A375 (cell line): ENCODE measurements around the gene ARHGAP33. TPM values are rescaled to one million over a fixed set of nuclear protein-coding genes. Genes with fewer than 3 reads are reported as not detected.

Experiments
- total RNA-seq: library from RNA; depleted of rRNA; stranded (reverse); fragments of >200 nt; shearing (Covaris generic); gene quantifications from 2 replicates; pipeline ENCODE4 v1.2.3, GENCODE V29; 2014; rRNA removed

The ARHGAP33 gene, protein sequence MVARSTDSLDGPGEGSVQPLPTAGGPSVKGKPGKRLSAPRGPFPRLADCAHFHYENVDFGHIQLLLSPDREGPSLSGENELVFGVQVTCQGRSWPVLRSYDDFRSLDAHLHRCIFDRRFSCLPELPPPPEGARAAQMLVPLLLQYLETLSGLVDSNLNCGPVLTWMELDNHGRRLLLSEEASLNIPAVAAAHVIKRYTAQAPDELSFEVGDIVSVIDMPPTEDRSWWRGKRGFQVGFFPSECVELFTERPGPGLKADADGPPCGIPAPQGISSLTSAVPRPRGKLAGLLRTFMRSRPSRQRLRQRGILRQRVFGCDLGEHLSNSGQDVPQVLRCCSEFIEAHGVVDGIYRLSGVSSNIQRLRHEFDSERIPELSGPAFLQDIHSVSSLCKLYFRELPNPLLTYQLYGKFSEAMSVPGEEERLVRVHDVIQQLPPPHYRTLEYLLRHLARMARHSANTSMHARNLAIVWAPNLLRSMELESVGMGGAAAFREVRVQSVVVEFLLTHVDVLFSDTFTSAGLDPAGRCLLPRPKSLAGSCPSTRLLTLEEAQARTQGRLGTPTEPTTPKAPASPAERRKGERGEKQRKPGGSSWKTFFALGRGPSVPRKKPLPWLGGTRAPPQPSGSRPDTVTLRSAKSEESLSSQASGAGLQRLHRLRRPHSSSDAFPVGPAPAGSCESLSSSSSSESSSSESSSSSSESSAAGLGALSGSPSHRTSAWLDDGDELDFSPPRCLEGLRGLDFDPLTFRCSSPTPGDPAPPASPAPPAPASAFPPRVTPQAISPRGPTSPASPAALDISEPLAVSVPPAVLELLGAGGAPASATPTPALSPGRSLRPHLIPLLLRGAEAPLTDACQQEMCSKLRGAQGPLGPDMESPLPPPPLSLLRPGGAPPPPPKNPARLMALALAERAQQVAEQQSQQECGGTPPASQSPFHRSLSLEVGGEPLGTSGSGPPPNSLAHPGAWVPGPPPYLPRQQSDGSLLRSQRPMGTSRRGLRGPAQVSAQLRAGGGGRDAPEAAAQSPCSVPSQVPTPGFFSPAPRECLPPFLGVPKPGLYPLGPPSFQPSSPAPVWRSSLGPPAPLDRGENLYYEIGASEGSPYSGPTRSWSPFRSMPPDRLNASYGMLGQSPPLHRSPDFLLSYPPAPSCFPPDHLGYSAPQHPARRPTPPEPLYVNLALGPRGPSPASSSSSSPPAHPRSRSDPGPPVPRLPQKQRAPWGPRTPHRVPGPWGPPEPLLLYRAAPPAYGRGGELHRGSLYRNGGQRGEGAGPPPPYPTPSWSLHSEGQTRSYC
- total RNA-seq = 3.3 and 9.8 TPM in 2 replicates

DNA sequence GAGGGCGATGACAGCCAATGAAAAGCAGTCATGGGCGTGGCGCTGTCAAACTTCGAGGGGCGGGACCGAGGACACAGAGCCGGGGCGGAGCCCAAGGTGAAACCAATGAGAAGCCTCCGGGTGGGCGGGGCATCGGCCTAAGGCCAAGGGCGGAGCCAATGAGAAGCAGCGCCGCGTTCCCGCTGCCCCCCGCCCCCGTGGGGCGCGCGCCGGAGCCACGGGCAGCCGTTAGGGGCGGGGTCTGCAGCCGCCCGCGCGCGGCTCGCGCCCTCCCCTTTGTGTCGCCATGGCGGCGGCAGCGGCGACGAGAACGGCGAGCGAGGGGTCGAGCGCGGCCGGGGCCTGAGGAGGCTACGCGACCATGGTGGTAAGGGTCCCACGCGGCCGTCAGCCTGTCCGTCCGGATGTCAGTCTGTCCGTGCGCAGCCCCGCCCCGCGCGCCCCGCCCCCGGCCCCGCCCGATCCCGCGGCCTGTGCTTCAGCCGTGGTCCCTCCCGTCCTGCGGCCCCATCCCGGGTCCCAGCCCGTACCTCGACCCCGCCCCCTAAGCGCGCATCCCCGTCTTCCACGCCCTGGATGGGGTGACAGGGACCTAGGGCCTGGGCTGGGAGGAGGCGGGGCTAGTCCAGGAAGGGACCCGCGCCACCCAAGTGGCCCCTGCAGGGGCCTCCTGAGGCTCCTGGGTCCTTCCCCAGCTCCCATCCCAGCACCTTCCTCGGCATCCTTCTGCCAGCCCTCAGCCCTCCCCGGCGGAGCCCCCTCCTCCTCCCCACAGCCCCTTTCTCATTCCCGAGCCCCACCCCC lies at the start of gene ARHGAP33:
TSS of gene ARHGAP33 (plus strand) at position 267 of the 804 bp plus-strand sequence. CDS start at position 362, 95 bp downstream.

GRCh38 chr19:35742121-35742724 lies 33.1 kb upstream of the ARHGAP33 start, which contains the start of gene IGFLR1:
TSS of gene IGFLR1 (minus strand) at chr19:35742452. CDS start at chr19:35741180, 1,272 bp downstream.

GRCh38 chr19:35745328-35746086 lies 29.9 kb upstream of the ARHGAP33 start, which contains the start of the genes PSENEN and U2AF1L4:
TSS of gene PSENEN (plus strand) at chr19:35745651. CDS start at chr19:35745931, 280 bp downstream.
TSS of gene U2AF1L4 (minus strand) at chr19:35745418. CDS start at chr19:35745391, 27 bp downstream.

GRCh38 chr19:35748106-35749020 lies 27.0 kb upstream of the ARHGAP33 start, which contains the start of gene LIN37:
TSS of gene LIN37 (plus strand) at chr19:35748576. CDS start at chr19:35748725, 149 bp downstream.

DNA sequence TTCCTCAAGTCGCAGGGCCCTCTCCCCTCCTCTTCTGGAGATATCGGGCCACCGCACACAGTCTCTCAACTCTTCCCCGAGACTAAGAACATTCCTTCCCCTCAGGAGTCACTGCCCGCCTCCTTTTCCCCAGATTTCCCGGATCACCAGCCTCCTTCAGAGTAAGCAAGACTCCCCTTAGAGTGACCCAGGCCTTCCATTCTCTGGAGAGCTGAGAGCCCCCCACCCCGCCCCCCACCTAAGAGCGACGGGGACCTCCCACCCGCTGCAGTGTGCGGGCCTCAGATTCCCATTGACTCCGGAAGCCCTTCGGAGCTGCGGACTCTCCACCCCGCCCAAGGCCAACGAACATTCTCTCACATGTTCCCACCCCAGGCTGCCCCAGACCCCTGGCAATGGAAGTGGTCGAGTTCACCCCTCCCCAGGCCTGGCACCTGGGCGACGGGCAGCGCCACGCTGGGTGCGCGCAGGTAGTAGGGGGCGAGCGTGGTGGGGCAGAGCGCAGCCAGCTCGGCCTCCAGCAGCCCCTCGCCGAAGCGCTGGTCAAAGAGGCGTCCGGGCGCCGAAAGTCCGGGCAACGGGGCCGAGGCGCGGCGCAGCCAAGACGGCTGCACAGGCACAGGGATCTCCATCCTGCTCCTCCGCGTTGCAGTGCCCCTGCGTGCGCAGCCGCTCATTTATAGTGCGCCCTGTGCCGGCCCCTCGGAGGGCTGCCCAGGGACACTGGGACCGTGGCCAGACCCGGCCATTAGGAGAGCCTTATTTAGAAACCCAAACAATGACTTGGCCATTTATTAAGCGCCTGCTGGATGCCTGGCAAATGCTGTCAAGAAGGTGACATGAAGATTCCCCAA lies 18.8 kb upstream of the ARHGAP33 start, which contains the start of gene HSPB6:
TSS of gene HSPB6 (minus strand) at position 653 of the 854 bp plus-strand sequence. CDS start at position 632, 21 bp downstream.

GRCh38 chr19:35757749-35758608 lies 17.4 kb upstream of the ARHGAP33 start, which contains the start of gene PROSER3:
TSS of gene PROSER3 (plus strand) at chr19:35758176. CDS start at chr19:35758216, 40 bp downstream.

DNA sequence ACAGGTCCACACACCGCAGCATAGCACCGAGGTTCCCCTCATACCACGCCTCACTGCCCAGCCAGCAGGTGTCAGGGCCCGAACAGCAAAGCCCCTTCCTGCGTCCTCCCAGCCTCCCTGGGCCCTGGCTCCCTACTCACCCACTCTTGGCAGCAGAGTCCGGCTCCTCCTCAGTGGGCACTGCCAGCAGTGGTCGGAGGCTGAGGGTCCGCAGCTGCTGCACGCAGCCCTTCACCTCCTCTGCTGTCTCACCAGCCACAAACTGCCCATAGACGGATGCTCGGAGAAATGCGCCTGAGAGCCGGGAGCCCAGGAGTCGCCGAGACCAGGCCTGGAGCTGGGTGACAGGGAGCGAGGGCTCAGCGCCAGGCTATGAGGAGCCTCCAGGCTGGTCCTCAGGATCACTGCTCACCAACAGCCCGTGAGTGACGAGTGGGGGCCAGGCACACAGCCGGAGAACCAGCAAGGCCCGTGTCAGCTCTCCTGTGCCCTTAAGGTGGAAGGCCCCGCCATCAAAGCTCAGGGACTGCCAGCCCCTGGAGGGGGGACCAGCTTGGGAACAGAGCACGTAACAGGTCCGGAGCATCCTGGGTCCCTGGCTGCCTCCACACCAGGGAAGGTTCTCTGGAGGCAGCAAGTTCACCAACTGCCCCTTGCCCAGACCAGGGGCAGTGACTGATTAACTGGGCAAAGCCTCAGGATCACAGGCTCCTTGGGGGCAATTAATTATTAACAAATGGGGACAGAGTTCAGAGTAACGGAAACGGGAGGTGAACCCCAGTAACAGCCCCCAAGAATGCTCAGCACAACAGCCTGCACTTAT lies 37.1 kb downstream of the ARHGAP33 start, which contains the start of gene PRODH2:
TSS of gene PRODH2 (minus strand) at position 626 of the 823 bp plus-strand sequence. CDS start at position 586, 40 bp downstream.

Other genes starting within 250 kb of the ARHGAP33 start
- 0.05 TPM in 1 of 2 replicates, not detected in the other for gene SBSN, start 247.3 kb upstream of the ARHGAP33 start, total RNA-seq
- not detected in 2 replicates for gene GAPDHS, start 242.1 kb upstream of the ARHGAP33 start, total RNA-seq
- 126 and 129 TPM in 2 replicates for gene TMEM147, start 229.9 kb upstream of the ARHGAP33 start, total RNA-seq
- not detected in 2 replicates for gene ATP4A, start 211.9 kb upstream of the ARHGAP33 start, total RNA-seq
- not detected in 2 replicates for gene PMIS2, start 189.4 kb upstream of the ARHGAP33 start, total RNA-seq
- gene HAUS5, start 162.8 kb upstream of the ARHGAP33 start, total RNA-seq = 45.8 and 47.4 TPM in 2 replicates
- 86.8 and 95.1 TPM in 2 replicates for gene RBM42, start 146.5 kb upstream of the ARHGAP33 start, total RNA-seq
- gene ETV2, start 133.8 kb upstream of the ARHGAP33 start, total RNA-seq = 0.88 and 1.1 TPM in 2 replicates
- gene COX6B1, start 127.2 kb upstream of the ARHGAP33 start, total RNA-seq = 327 and 328 TPM in 2 replicates
- gene UPK1A, start 109.0 kb upstream of the ARHGAP33 start, total RNA-seq = not detected in 2 replicates
- gene ZBTB32, start 71.0 kb upstream of the ARHGAP33 start, total RNA-seq = not detected in 2 replicates
- gene KMT2B, start 57.6 kb upstream of the ARHGAP33 start, total RNA-seq = 14.4 and 20.0 TPM in 2 replicates
- gene IGFLR1, start 33.1 kb upstream of the ARHGAP33 start, total RNA-seq = 3.6 and 6.8 TPM in 2 replicates
- 22.6 and 23.4 TPM in 2 replicates for gene U2AF1L4, start 30.1 kb upstream of the ARHGAP33 start, total RNA-seq
- gene PSENEN, start 29.9 kb upstream of the ARHGAP33 start, total RNA-seq = 35.6 and 40.4 TPM in 2 replicates
- 7.4 and 12.7 TPM in 2 replicates for gene LIN37, start 27.0 kb upstream of the ARHGAP33 start, total RNA-seq
- gene HSPB6, start 18.5 kb upstream of the ARHGAP33 start, total RNA-seq = 0.40 TPM in 1 of 2 replicates, not detected in the other
- 9.5 and 10.8 TPM in 2 replicates for gene PROSER3, start 17.4 kb upstream of the ARHGAP33 start, total RNA-seq
- not detected in 2 replicates for gene PRODH2, start 37.3 kb downstream of the ARHGAP33 start, total RNA-seq
- not detected in 2 replicates for gene NPHS1, start 76.9 kb downstream of the ARHGAP33 start, total RNA-seq
- gene KIRREL2, start 81.3 kb downstream of the ARHGAP33 start, total RNA-seq = 0.08 TPM in 1 of 2 replicates, not detected in the other
- 5.3 and 7.0 TPM in 2 replicates for gene APLP1, start 93.0 kb downstream of the ARHGAP33 start, total RNA-seq
- 4.6 and 9.6 TPM in 2 replicates for gene NFKBID, start 125.0 kb downstream of the ARHGAP33 start, total RNA-seq
- 1.2 TPM in 1 of 2 replicates, not detected in the other for gene HCST, start 127.0 kb downstream of the ARHGAP33 start, total RNA-seq
- gene TYROBP, start 132.7 kb downstream of the ARHGAP33 start, total RNA-seq = not detected in 2 replicates
- gene LRFN3, start 160.8 kb downstream of the ARHGAP33 start, total RNA-seq = 2.1 TPM in 2 replicates
- 33.0 and 39.2 TPM in 2 replicates for gene SDHAF1, start 219.6 kb downstream of the ARHGAP33 start, total RNA-seq
- 0.19 TPM in 1 of 2 replicates, not detected in the other for gene SYNE4, start 233.2 kb downstream of the ARHGAP33 start, total RNA-seq
- 26.7 and 54.3 TPM in 2 replicates for gene ALKBH6, start 238.6 kb downstream of the ARHGAP33 start, total RNA-seq